ENCODE data around the gene APBB1.

- TF ChIP-seq EP300 (IDR thresholded peaks at IDR 0.05) (no peak), CTCF (IDR thresholded peaks at IDR 0.05) (no peak), POLR2AphosphoS5 (IDR thresholded peaks at IDR 0.05) (no peak), POLR2A (IDR thresholded peaks at IDR 0.05) (no peak)
Observed at GRCh38 chr11:6456361-6457073, 37.6 kb upstream of the APBB1 start.

Data from suprapubic skin (tissue), 4 donors.